ENCODE results near the gene SPECC1L. TPM values are rescaled to one million over a fixed set of nuclear protein-coding genes. Genes with fewer than 3 reads are reported as not detected.

The SPECC1L gene
- total RNA-seq, 1 experiment from 2014 or later, result 40.8 TPM

DNA sequence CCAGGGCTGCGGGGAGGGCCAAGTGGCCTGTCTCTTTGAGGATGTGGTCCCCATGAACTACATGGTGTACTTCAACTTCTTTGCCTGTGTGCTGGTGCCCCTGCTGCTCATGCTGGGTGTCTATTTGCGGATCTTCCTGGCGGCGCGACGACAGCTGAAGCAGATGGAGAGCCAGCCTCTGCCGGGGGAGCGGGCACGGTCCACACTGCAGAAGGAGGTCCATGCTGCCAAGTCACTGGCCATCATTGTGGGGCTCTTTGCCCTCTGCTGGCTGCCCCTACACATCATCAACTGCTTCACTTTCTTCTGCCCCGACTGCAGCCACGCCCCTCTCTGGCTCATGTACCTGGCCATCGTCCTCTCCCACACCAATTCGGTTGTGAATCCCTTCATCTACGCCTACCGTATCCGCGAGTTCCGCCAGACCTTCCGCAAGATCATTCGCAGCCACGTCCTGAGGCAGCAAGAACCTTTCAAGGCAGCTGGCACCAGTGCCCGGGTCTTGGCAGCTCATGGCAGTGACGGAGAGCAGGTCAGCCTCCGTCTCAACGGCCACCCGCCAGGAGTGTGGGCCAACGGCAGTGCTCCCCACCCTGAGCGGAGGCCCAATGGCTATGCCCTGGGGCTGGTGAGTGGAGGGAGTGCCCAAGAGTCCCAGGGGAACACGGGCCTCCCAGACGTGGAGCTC lies 170.2 kb downstream of the SPECC1L start:
- TF ChIP-seq ZNF274 (IDR thresholded peaks at IDR 0.05; ENCODE audit: low read depth, low read length) (no peak), ZFX (IDR thresholded peaks at IDR 0.05) (no peak), ELF1 (IDR thresholded peaks at IDR 0.05; ENCODE audit: borderline replicate concordance, low read depth) (no peak), SRF (IDR thresholded peaks at IDR 0.05; ENCODE audit: low read depth) (no peak), RAD21 (IDR thresholded peaks at IDR 0.05; ENCODE audit: low read depth) (no peak), TCF7L2 (IDR thresholded peaks at IDR 0.05; ENCODE audit: borderline replicate concordance, extremely low read depth, insufficient read depth, insufficient read length) (no peak), CEBPB (IDR thresholded peaks at IDR 0.05; ENCODE audit: low read depth) (no peak), FOSL1 (IDR thresholded peaks at IDR 0.05; ENCODE audit: low read depth) (no peak), POLR2A (IDR thresholded peaks at IDR 0.05; ENCODE audit: borderline replicate concordance, extremely low read depth, insufficient read depth, insufficient read length) (no peak), SIN3A (IDR thresholded peaks at IDR 0.05; ENCODE audit: low read depth) (no peak), CBX3 (IDR thresholded peaks at IDR 0.05; ENCODE audit: low read depth) (no peak), JUND (IDR thresholded peaks at IDR 0.05) (no peak), SP1 (IDR thresholded peaks at IDR 0.05; ENCODE audit: low read depth) (no peak), EZH2phosphoT487 (IDR thresholded peaks at IDR 0.05; ENCODE audit: borderline replicate concordance) (no peak), EZH2 (IDR thresholded peaks at IDR 0.05) (no peak)
- TF ChIP-seq, protein P1, sequence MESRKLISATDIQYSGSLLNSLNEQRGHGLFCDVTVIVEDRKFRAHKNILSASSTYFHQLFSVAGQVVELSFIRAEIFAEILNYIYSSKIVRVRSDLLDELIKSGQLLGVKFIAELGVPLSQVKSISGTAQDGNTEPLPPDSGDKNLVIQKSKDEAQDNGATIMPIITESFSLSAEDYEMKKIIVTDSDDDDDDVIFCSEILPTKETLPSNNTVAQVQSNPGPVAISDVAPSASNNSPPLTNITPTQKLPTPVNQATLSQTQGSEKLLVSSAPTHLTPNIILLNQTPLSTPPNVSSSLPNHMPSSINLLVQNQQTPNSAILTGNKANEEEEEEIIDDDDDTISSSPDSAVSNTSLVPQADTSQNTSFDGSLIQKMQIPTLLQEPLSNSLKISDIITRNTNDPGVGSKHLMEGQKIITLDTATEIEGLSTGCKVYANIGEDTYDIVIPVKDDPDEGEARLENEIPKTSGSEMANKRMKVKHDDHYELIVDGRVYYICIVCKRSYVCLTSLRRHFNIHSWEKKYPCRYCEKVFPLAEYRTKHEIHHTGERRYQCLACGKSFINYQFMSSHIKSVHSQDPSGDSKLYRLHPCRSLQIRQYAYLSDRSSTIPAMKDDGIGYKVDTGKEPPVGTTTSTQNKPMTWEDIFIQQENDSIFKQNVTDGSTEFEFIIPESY (IDR thresholded peaks at IDR 0.05; ENCODE audit: extremely low read depth, insufficient replicate concordance, low read length), result no peak
- TF ChIP-seq, protein P2, sequence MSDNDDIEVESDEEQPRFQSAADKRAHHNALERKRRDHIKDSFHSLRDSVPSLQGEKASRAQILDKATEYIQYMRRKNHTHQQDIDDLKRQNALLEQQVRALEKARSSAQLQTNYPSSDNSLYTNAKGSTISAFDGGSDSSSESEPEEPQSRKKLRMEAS (IDR thresholded peaks at IDR 0.05), result no peak
- TF ChIP-seq, protein P3, sequence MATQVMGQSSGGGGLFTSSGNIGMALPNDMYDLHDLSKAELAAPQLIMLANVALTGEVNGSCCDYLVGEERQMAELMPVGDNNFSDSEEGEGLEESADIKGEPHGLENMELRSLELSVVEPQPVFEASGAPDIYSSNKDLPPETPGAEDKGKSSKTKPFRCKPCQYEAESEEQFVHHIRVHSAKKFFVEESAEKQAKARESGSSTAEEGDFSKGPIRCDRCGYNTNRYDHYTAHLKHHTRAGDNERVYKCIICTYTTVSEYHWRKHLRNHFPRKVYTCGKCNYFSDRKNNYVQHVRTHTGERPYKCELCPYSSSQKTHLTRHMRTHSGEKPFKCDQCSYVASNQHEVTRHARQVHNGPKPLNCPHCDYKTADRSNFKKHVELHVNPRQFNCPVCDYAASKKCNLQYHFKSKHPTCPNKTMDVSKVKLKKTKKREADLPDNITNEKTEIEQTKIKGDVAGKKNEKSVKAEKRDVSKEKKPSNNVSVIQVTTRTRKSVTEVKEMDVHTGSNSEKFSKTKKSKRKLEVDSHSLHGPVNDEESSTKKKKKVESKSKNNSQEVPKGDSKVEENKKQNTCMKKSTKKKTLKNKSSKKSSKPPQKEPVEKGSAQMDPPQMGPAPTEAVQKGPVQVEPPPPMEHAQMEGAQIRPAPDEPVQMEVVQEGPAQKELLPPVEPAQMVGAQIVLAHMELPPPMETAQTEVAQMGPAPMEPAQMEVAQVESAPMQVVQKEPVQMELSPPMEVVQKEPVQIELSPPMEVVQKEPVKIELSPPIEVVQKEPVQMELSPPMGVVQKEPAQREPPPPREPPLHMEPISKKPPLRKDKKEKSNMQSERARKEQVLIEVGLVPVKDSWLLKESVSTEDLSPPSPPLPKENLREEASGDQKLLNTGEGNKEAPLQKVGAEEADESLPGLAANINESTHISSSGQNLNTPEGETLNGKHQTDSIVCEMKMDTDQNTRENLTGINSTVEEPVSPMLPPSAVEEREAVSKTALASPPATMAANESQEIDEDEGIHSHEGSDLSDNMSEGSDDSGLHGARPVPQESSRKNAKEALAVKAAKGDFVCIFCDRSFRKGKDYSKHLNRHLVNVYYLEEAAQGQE (IDR thresholded peaks at IDR 0.05; ENCODE audit: low read depth), result no peak
- TF ChIP-seq, protein P4, sequence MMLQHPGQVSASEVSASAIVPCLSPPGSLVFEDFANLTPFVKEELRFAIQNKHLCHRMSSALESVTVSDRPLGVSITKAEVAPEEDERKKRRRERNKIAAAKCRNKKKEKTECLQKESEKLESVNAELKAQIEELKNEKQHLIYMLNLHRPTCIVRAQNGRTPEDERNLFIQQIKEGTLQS (IDR thresholded peaks at IDR 0.05), result no peak
- TF ChIP-seq, protein P5, sequence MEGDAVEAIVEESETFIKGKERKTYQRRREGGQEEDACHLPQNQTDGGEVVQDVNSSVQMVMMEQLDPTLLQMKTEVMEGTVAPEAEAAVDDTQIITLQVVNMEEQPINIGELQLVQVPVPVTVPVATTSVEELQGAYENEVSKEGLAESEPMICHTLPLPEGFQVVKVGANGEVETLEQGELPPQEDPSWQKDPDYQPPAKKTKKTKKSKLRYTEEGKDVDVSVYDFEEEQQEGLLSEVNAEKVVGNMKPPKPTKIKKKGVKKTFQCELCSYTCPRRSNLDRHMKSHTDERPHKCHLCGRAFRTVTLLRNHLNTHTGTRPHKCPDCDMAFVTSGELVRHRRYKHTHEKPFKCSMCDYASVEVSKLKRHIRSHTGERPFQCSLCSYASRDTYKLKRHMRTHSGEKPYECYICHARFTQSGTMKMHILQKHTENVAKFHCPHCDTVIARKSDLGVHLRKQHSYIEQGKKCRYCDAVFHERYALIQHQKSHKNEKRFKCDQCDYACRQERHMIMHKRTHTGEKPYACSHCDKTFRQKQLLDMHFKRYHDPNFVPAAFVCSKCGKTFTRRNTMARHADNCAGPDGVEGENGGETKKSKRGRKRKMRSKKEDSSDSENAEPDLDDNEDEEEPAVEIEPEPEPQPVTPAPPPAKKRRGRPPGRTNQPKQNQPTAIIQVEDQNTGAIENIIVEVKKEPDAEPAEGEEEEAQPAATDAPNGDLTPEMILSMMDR (IDR thresholded peaks at IDR 0.05 in 2 of 3, conservative IDR thresholded peaks at IDR 0.05 in 1 of 3; ENCODE audit: borderline replicate concordance in 1 of 3, insufficient read depth in 1 of 3, low read depth in 2 of 3, low read length in 2 of 3), result no peak
- intact Hi-C loops (cut with micrococcal nuclease), result no loop called here
- no peak overlapping the region for H3K4me3 ChIP-seq (replicated peaks in 1 of 2; ENCODE audit: low read depth in 1 of 2, low read length in 2 of 2)
- H3K4me2 ChIP-seq (ENCODE audit: low read length), result no peak overlapping the region
- no peak overlapping the region for H2AFZ ChIP-seq (ENCODE audit: low read depth, low read length, poor library complexity, severe bottlenecking)
- DNase-seq (ENCODE audit: low read depth, low spot score) (no peak), ATAC-seq (no peak)
- H3K27ac ChIP-seq (ENCODE audit: low read depth, low read length), result no peak overlapping the region
- no TSS peak for BruUV-seq (replicated peaks)
- ChIA-PET CTCF (interaction anchor here (1.0 kb wide), 1 partner anchor 266 kb away, joined by 3 read pairs; no protein-coding TSS in a partner anchor), RAD21 (ENCODE audit: low non-redundant PET in 1 of 2, low total read pairs in 2 of 2, uncharacterized antibody in 2 of 2, unreplicated experiment in 2 of 2) (no interaction called here), POLR2A (no interaction called here)
- H3K36me3 ChIP-seq (ENCODE audit: control insufficient read depth in 1 of 2, insufficient read depth in 2 of 2, low read length in 2 of 2), result no peaks in the 10 kb centered on the region
- peaks cover 5 to 8% of the 10 kb centered on the region in 2 experiments for H3K4me1 ChIP-seq (ENCODE audit: control insufficient read depth in 1 of 2, insufficient read depth in 2 of 2, low read length in 2 of 2)
- no peaks in the 10 kb centered on the region for H3K79me2 ChIP-seq (ENCODE audit: insufficient read depth, low read length)
- no peak overlapping the region for H3K9ac ChIP-seq (ENCODE audit: low read length)
- H3K27me3 ChIP-seq (ENCODE audit: insufficient read depth, low read length), result no peaks in the 10 kb centered on the region
- H3K9me2 ChIP-seq (ENCODE audit: insufficient read depth), result no peaks in the 10 kb centered on the region
- H3K9me3 ChIP-seq (ENCODE audit: control insufficient read depth in 1 of 2, insufficient read depth in 1 of 2, low read depth in 1 of 2, low read length in 2 of 2), result no peaks in the 10 kb centered on the region
- no peaks in the 10 kb centered on the region for H4K20me1 ChIP-seq (ENCODE audit: insufficient read depth)
